GM12865 (cell line): Measurements from ENCODE around the gene RDH13.
"Not testable (repeated sequence)": the region's sequence is repeated elsewhere in the genome, so short reads cannot be mapped to it uniquely, and the experiment has no call there.

Experiments
- DNase-seq: peaks from one replicate; pipeline ENCODE4 v3.0.0; 2010; ENCODE audit warnings: low read depth
- H3K4me3 ChIP-seq: 2 replicates; pipeline ENCODE4 v1.5.1; 2011; ENCODE audit warnings: mild to moderate bottlenecking, low read depth, low read length, control low read depth
- TF ChIP-seq, protein P1 (sequence below): IDR thresholded peaks from 2 replicates; pipeline ENCODE4 v1.5.1; 2011; ENCODE audit warnings: low read length, control low read depth, low read depth, inconsistent platforms; ENCODE audit not compliant: insufficient read depth; ENCODE audit errors: missing control alignments

Gene RDH13

DNA sequence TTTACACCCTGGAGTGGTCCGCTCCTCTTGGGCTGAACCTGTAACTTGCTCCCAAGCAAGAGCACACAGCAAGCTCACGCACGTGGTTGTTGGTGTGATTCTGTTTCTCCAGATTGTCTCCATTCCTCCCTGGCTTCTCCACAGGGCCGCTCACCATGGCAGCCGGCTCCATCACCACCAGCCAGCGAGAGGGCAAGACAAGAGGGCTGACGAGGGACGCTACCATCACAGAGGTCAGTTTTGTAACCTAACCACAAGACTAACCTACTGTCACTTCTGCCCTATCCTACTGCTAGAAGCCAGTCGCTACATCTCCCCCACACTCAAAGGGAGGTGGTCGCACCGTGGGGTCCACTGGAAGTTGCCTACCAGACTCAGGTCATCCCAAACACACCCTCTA, 20.3 kb downstream of the RDH13 start:
- TF ChIP-seq, protein P1, sequence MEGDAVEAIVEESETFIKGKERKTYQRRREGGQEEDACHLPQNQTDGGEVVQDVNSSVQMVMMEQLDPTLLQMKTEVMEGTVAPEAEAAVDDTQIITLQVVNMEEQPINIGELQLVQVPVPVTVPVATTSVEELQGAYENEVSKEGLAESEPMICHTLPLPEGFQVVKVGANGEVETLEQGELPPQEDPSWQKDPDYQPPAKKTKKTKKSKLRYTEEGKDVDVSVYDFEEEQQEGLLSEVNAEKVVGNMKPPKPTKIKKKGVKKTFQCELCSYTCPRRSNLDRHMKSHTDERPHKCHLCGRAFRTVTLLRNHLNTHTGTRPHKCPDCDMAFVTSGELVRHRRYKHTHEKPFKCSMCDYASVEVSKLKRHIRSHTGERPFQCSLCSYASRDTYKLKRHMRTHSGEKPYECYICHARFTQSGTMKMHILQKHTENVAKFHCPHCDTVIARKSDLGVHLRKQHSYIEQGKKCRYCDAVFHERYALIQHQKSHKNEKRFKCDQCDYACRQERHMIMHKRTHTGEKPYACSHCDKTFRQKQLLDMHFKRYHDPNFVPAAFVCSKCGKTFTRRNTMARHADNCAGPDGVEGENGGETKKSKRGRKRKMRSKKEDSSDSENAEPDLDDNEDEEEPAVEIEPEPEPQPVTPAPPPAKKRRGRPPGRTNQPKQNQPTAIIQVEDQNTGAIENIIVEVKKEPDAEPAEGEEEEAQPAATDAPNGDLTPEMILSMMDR, result no peak
- no peak overlapping the region for H3K4me3 ChIP-seq
- no peak for DNase-seq

- no peak for DNase-seq
- TF ChIP-seq, protein P1, result no peak
- H3K4me3 ChIP-seq, result no peak overlapping the region
Observed at GRCh38 chr19:55042344-55042678, 20.6 kb downstream of the RDH13 start.

DNA sequence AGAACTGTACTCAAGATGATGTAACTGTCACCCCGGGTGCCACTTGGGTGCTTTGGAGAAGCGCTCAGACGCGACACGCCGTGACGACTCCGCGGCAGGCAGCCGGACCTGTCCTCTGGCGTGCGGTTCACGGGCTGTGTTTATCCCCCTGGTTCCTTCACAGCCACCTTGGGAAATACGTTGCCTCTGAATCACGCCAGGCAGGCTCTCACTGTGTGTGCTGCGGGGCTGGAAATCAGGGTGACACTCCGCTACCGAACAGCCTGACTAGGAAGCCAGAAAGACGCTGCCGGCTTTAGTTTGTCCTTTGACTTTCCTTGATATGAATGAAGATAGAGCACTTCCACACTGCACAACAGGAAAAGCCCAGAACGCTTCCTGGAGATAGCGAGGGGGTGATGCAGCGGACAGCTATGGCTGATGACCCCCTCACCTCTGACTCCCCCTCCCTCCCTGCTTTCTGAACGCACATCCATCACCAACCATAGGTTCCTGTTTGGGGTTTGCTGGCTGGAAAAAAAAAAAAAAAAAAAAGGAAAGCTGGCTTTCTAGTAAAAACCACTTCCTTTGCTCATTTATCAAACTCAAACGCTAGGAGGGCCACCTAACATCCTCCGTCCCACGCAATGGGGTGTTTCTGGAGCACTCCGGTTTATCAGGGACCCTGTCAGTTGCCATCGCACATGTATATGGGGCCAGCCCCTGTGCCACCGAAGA, 21.2 kb downstream of the RDH13 start:
- H3K4me3 ChIP-seq, result no peak overlapping the region
- DNase-seq, result no peak
- TF ChIP-seq, protein P1, result no peak

DNA sequence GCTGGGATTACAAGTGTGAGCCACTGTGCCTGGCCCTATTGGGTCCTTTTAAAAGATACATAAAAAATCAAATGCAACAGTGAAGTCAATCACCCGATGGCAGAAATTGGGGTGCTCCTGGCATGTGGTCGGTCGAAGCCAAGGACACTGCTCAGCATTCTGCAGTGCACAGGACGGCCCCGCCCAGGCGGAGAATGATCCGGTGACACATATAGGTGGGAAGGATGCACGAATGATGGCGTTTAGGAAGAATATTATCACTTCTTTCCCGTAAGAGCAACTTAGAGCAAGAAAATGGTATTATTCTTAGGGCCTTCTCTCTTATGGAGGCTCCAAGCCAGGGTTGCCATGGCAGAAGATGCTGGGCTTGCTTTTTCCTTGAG, 21.7 kb downstream of the RDH13 start:
- TF ChIP-seq, protein P1, result no peak
- H3K4me3 ChIP-seq, result no peak overlapping the region
- DNase-seq, result no peak

DNA sequence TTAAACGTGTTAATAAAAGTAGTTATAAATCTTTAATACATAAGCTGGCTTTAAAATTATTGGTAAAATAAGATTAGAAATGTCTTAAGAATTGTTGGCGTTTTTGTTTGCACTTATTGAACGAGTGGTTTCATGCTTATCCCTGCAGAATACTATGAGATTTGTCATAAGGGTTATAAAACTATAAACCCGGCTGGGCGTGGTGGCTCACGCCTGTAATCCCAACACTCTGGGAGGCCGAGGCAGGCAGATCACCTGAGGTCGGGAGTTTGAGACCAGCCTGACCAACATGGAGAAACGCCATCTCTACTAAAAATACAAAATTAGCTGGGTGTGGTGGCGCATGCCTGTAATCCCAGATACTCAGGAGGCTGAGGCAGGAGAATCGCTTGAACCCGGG, 22.3 kb downstream of the RDH13 start:
- H3K4me3 ChIP-seq, DNase-seq: not testable (repeated sequence)

- not testable (repeated sequence) for H3K4me3 ChIP-seq, DNase-seq
Observed at GRCh38 chr19:55037603-55038002, 25.3 kb downstream of the RDH13 start.

DNA sequence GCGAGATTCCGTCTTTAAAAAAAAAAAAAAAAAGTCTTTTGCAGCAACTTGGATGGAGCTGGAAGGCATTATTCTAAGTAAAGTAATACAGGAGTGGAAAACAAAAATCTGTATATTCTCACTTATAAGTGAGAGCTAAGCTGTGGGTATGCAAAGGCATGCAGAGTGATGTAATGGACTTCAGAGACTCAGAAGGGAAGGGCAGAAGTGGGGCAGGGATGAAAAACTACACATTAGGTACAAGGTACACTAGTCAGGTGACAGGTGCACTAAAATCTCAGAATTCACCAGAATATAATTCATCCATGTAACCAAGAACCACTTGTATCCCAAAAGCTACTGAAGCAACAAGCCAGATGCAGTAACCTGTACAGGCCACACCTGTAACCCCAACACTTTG, 26.9 kb downstream of the RDH13 start:
- no peak overlapping the region for H3K4me3 ChIP-seq
- DNase-seq, result no peak
- TF ChIP-seq, protein P1, result no peak

DNA sequence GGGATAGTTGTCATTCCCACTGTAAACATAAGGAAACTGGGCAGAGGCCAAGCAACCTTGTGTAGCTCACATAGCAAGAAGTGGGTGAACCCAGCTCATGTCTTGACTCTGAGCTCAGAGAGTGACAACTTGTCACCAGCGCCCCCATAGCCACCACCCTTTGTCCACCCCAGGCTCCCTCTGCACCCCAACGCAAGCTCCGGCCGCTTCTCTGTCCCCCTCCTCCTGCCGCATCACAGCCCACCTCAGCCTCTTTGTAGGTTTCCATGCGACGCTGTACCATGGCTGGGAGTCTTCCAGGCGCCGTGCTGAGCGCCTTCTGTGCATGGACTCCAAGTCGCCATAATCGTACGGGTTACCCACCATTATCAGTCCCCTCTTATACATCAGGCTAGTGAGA, 28.2 kb downstream of the RDH13 start:
- DNase-seq, result no peak
- H3K4me3 ChIP-seq, result no peak overlapping the region
- TF ChIP-seq, protein P1, result no peak

DNA sequence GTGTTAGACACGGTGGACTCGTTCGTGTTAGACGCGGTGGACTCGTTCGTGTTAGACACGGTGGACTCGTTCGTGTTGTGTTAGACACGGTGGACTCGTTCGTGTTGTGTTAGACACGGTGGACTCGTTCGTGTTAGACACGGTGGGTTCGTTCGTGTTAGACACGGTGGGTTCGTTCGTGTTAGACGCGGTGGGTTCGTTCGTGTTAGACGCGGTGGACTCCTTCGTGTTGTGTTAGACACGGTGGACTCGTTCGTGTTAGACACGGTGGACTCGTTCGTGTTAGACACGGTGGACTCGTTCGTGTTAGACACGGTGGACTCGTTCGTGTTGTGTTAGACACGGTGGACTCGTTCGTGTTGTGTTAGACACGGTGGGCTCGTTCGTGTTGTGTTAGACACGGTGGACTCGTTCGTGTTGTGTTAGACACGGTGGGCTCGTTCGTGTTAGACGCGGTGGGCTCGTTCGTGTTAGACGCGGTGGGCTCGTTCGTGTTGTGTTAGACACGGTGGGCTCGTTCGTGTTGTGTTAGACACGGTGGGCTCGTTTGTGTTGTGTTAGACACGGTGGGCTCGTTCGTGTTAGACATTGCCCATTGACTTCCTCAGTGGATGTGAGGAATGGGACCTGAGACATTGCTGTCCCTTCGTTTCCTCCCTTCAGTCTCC, 29.8 kb downstream of the RDH13 start:
- DNase-seq, H3K4me3 ChIP-seq: not testable (repeated sequence)
